Calu3 (cell line): Measurements from ENCODE around the gene PDE6B. TPM values are rescaled to one million over a fixed set of nuclear protein-coding genes. Genes with fewer than 3 reads are reported as not detected.

Experiments
- BruUV-seq: library from RNA; stranded (reverse); fragments of 400-500 nt; replicated peaks from 2 replicates; lab custom pipeline; 2021; lab: Mats Ljungman, UMichigan
- CTCF ChIA-PET: fragments of 300-600 bp; sonication (Branson Sonifier 250); formaldehyde crosslinking; loops from one replicate; lab custom pipeline; 2022; ENCODE audit warnings: antibody characterized with exemption; lab: Charles Lee
- DNase-seq: peaks from one replicate; pipeline ENCODE4 v3.0.0; 2022
- H3K27ac Mint-ChIP-seq: one replicate; pipeline ENCODE4 v1.8.0; 2022; ENCODE audit warnings: mixed read lengths; ENCODE audit not compliant: unreplicated experiment
- H3K27me3 Mint-ChIP-seq: one replicate; pipeline ENCODE4 v1.8.0; 2022; ENCODE audit warnings: mixed read lengths; ENCODE audit not compliant: unreplicated experiment
- H3K36me3 Mint-ChIP-seq: one replicate; pipeline ENCODE4 v1.8.0; 2022; ENCODE audit warnings: mild to moderate bottlenecking, moderate library complexity, mixed read lengths; ENCODE audit not compliant: insufficient read depth, unreplicated experiment
- H3K4me1 Mint-ChIP-seq: one replicate; pipeline ENCODE4 v1.8.0; 2022; ENCODE audit warnings: mild to moderate bottlenecking, low read depth, mixed read lengths; ENCODE audit not compliant: unreplicated experiment
- H3K4me3 Mint-ChIP-seq: one replicate; pipeline ENCODE4 v1.8.0; 2022; ENCODE audit warnings: mild to moderate bottlenecking, low read depth, moderate library complexity, mixed read lengths; ENCODE audit not compliant: unreplicated experiment
- H3K9me3 Mint-ChIP-seq: one replicate; pipeline ENCODE4 v1.8.0; 2022; ENCODE audit warnings: low read depth, mixed read lengths; ENCODE audit not compliant: unreplicated experiment
- intact Hi-C: fragments of 100-400 bp; cut with micrococcal nuclease; formaldehyde crosslinking; loops from one replicate; pipeline ENCODE4 v1.10.0; 2022; ENCODE audit not compliant: unreplicated experiment
- total RNA-seq: library from RNA; stranded (reverse); gene quantifications from 2 replicates; pipeline ENCODE4 v1.2.3, GENCODE V29; 2022
- TF ChIP-seq, protein P1 (sequence below): fragments of 200-600 bp; IDR thresholded peaks from one replicate; pipeline ENCODE4 v1.8.0; 2022; ENCODE audit warnings: antibody characterized with exemption; ENCODE audit not compliant: unreplicated experiment

Gene PDE6B
- total RNA-seq, 1 experiment from 2014 or later: not detected

DNA sequence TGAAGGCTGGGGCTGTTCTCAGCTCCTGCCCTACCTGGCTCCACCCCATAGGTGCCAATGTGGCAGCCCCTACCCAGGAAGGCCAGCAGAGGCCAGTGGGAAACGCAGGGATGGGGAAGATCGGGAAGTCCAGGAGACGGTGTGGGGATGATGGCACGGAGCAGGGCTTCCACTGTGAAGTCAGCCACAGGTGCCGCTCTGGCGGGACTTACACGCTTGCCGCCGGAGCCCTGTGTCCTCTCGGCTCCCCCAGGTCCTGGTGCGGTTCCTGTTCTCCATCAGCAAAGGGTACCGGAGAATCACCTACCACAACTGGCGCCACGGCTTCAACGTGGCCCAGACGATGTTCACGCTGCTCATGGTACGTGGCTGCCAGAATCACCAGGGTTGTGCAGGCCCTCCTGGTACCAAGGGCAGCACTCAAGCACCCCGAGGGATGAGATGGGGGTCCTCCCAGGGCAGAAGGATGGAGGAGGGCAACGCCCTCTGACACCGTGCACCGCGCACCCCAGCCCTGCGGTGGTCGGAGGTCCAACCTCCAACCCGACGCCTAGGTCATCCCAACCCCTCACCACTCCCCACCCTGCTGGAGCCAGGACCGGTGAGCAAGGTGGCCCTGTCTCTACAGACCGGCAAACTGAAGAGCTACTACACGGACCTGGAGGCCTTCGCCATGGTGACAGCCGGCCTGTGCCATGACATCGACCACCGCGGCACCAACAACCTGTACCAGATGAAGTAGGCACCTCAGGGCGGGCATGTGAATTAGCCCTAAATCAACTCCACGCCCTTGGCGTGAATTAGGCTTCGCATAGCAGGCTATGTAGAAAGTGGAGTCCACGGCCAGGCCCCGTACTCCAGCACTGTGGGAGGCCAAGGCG is 36.7 kb downstream of the PDE6B start:
- H3K4me3 Mint-ChIP-seq: no peak overlapping the region
- no TSS peak for BruUV-seq
- no peaks in the 10 kb centered on the region for H3K4me1 Mint-ChIP-seq
- intact Hi-C loops: no loop called here
- DNase-seq: no peak
- peaks cover 5% of the 10 kb centered on the region for H3K36me3 Mint-ChIP-seq
- H3K9me3 Mint-ChIP-seq: peaks cover 11% of the 10 kb centered on the region
- CTCF ChIA-PET: no interaction called here
- TF ChIP-seq, protein P1, sequence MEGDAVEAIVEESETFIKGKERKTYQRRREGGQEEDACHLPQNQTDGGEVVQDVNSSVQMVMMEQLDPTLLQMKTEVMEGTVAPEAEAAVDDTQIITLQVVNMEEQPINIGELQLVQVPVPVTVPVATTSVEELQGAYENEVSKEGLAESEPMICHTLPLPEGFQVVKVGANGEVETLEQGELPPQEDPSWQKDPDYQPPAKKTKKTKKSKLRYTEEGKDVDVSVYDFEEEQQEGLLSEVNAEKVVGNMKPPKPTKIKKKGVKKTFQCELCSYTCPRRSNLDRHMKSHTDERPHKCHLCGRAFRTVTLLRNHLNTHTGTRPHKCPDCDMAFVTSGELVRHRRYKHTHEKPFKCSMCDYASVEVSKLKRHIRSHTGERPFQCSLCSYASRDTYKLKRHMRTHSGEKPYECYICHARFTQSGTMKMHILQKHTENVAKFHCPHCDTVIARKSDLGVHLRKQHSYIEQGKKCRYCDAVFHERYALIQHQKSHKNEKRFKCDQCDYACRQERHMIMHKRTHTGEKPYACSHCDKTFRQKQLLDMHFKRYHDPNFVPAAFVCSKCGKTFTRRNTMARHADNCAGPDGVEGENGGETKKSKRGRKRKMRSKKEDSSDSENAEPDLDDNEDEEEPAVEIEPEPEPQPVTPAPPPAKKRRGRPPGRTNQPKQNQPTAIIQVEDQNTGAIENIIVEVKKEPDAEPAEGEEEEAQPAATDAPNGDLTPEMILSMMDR: no peak
- no peak overlapping the region for H3K27ac Mint-ChIP-seq
- H3K27me3 Mint-ChIP-seq: no peaks in the 10 kb centered on the region

DNA sequence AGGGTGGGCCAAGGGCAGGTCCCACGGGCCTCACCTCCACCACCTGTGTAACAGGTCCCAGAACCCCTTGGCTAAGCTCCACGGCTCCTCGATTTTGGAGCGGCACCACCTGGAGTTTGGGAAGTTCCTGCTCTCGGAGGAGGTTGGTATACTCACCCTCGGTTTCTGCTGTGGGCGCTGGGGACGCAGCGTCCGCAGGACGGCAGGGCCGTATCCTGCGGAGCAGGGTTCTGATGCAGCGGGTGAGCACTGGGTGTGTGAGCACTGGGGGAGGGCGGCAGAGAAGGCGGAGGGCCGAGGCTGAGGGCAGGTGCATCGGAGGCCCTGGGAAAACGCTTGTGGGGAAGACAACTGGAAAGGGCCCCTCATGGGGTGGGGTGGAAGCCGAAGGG is 37.7 kb downstream of the PDE6B start:
- no peak for DNase-seq
- Mint-ChIP-seq H3K4me1 (no peaks in the 10 kb centered on the region), H3K4me3 (no peak overlapping the region), H3K27ac (no peak overlapping the region), H3K27me3 (no peaks in the 10 kb centered on the region), H3K36me3 (peaks cover 5% of the 10 kb centered on the region), H3K9me3 (peaks cover 11% of the 10 kb centered on the region)
- CTCF ChIA-PET: no interaction called here
- intact Hi-C loops: no loop called here
- TF ChIP-seq, protein P1: no peak
- no TSS peak for BruUV-seq

DNA sequence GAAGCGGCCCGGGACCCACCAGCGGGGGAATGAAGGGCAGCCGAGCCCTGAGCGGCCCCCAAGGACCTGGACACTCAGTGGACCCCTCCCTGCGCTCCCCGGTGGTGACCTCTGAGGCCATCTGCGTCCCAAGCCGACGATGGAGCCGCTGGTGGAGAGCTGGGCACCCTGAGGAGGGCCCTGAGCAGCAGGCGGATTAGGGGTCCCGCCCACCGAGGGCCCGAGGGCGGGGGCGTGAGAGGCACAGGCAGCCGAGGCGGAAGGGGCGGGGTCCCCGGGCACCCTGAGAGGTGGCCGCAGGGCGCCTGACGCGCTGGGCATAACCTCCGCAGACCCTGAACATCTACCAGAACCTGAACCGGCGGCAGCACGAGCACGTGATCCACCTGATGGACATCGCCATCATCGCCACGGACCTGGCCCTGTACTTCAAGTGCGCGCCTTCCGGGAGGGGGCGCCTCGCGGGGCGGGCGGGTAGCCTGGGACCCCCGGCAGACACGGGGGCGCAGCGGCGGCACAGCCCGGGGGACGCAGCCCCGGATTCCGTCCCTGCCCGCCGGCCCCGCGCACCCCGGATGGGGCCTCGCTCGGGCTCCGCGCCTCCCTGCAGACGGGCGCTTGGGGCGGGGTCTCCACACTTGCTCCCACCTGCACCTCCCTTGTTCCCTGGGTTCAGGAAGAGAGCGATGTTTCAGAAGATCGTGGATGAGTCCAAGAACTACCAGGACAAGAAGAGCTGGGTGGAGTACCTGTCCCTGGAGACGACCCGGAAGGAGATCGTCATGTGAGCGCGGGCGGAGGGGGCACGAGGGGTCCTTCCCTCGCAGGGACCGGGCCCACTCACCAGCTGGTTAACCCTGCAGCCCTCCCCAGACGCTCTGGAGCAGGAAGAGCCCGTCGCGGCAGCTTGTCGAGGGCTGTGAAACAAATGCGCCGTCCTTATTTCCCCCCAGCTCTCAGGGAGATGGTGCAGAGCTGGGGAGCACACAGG is 38.4 kb downstream of the PDE6B start:
- H3K4me1 Mint-ChIP-seq: no peaks in the 10 kb centered on the region
- no peak overlapping the region for H3K4me3 Mint-ChIP-seq
- BruUV-seq: no TSS peak
- intact Hi-C loops: no loop called here
- H3K36me3 Mint-ChIP-seq: peaks cover 5% of the 10 kb centered on the region
- TF ChIP-seq, protein P1: no peak
- no peak overlapping the region for H3K27ac Mint-ChIP-seq
- CTCF ChIA-PET: no interaction called here
- no peak for DNase-seq
- peaks cover 11% of the 10 kb centered on the region for H3K9me3 Mint-ChIP-seq
- no peaks in the 10 kb centered on the region for H3K27me3 Mint-ChIP-seq

DNA sequence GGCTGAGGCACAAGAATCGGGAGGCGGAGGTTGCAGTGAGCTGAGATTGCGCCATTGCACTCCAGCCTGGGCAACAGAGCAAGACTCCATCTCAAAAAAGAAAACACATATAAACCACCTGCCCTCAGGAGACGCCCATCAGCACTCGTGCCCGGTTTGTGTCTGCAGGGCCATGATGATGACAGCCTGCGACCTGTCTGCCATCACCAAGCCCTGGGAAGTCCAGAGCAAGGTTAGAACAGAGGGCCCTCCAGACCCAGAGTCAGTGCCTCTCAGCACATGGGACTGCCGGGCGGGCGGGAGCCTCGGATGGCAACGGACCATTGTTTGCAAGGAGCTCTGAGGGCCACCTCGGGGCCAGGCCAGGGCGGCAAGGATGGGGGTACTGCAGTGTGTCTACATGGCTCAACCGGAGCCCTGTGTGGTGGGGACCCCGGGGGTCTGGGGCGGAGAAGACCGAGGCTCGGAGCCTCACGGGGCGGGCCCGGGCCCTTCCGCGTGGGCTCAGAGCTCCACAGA is 39.4 kb downstream of the PDE6B start:
- intact Hi-C loops: no loop called here
- Mint-ChIP-seq H3K4me3 (no peak overlapping the region), H3K27me3 (no peaks in the 10 kb centered on the region), H3K4me1 (no peaks in the 10 kb centered on the region), H3K36me3 (peaks cover 5% of the 10 kb centered on the region), H3K9me3 (peaks cover 7% of the 10 kb centered on the region), H3K27ac (no peak overlapping the region)
- DNase-seq: no peak
- BruUV-seq: no TSS peak
- TF ChIP-seq, protein P1: no peak
- CTCF ChIA-PET: no interaction called here
